ENCODE measurements around the gene DYNLT1.
"Not testable (repeated sequence)": the region's sequence is repeated elsewhere in the genome, so short reads cannot be mapped to it uniquely, and the experiment has no call there.

The DYNLT1 gene

GRCh38 chr6:158611541-158612370, 32.8 kb downstream of the DYNLT1 start:
- H3K4me2 ChIP-seq = no peak overlapping the region
- H3K27me3 ChIP-seq = no peaks in the 10 kb centered on the region
- TF ChIP-seq Cebpa-rat (IDR thresholded peaks at IDR 0.05) = no peak
- 0 out of 2 replicates have a peak, but pooled peaks cover 16% of the 10 kb centered on the region for H4K20me1 ChIP-seq
- no peak overlapping the region for H3K9ac ChIP-seq
- no peaks in the 10 kb centered on the region for H3K4me1 ChIP-seq
- H3K36me3 ChIP-seq = peaks cover 73% of the 10 kb centered on the region
- no peak overlapping the region for H3K27ac ChIP-seq
- no peak overlapping the region for H3K4me3 ChIP-seq
- peaks cover 15% of the 10 kb centered on the region; the same call in 1 of the 2 replicates for H3K9me3 ChIP-seq

GRCh38 chr6:158611039-158611438, 33.5 kb downstream of the DYNLT1 start:
- Histone ChIP-seq H3K9me3 (peaks cover 15% of the 10 kb centered on the region; the same call in 1 of the 2 replicates), H3K27me3 (no peaks in the 10 kb centered on the region), H3K9ac (no peak overlapping the region), H3K4me1 (no peaks in the 10 kb centered on the region), H4K20me1 (0 out of 2 replicates have a peak, but pooled peaks cover 16% of the 10 kb centered on the region), H3K36me3 (peaks cover 80% of the 10 kb centered on the region), H3K4me2 (no peak overlapping the region), H3K4me3 (no peak overlapping the region), H3K27ac (no peak overlapping the region)
- TF ChIP-seq Cebpa-rat (IDR thresholded peaks at IDR 0.05) = no peak

DNA sequence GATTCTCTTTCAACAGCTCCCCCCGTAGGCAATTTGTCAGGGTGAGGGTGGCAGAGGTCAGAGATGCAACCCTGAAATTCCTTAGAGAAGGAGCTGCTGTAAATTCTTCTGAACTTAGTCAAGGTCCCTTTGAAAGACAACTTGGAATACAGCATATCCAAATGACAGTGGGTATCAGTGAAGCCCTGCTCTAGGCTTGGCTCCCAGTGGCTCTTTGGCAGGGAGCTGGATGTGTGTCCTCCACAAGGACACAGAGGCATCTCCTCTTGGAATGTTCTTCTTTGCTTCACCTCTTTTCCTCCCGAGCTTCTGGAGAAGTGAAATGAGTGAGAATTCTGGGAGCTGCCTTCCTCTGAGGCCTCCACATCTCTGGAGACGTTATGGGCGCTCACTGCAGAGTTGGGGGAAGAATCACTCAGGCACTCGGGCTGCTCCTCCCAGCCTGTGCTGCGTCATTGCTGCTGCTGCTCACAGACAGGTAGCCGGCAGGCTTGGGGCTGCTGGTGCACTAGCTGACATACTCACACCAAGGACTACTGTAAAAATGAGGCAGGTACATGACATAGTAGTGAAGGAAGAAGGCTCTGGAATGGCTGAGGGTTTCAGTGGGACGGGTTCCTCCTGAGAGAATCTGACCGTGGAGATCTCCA, 34.1 kb downstream of the DYNLT1 start:
- H3K4me3 ChIP-seq = no peak overlapping the region
- 0 out of 2 replicates have a peak, but pooled peaks cover 16% of the 10 kb centered on the region for H4K20me1 ChIP-seq
- no peaks in the 10 kb centered on the region for H3K4me1 ChIP-seq
- TF ChIP-seq Cebpa-rat (IDR thresholded peaks at IDR 0.05) = no peak
- peaks cover 10% of the 10 kb centered on the region; the same call in 1 of the 2 replicates for H3K9me3 ChIP-seq
- H3K27me3 ChIP-seq = no peaks in the 10 kb centered on the region
- no peak overlapping the region for H3K27ac ChIP-seq
- H3K9ac ChIP-seq = no peak overlapping the region
- H3K36me3 ChIP-seq = peaks cover 81% of the 10 kb centered on the region
- no peak overlapping the region for H3K4me2 ChIP-seq

GRCh38 chr6:158609455-158610155, 34.9 kb downstream of the DYNLT1 start:
- Histone ChIP-seq H3K27ac (no peak overlapping the region), H3K27me3 (no peaks in the 10 kb centered on the region), H4K20me1 (0 out of 2 replicates have a peak, but pooled peaks cover 16% of the 10 kb centered on the region), H3K4me3 (no peak overlapping the region), H3K4me1 (no peaks in the 10 kb centered on the region), H3K4me2 (no peak overlapping the region), H3K36me3 (peaks cover 76% of the 10 kb centered on the region), H3K9ac (no peak overlapping the region), H3K9me3 (peaks cover 2% of the 10 kb centered on the region; the same call in 1 of the 2 replicates)
- no peak for TF ChIP-seq Cebpa-rat (IDR thresholded peaks at IDR 0.05)

DNA sequence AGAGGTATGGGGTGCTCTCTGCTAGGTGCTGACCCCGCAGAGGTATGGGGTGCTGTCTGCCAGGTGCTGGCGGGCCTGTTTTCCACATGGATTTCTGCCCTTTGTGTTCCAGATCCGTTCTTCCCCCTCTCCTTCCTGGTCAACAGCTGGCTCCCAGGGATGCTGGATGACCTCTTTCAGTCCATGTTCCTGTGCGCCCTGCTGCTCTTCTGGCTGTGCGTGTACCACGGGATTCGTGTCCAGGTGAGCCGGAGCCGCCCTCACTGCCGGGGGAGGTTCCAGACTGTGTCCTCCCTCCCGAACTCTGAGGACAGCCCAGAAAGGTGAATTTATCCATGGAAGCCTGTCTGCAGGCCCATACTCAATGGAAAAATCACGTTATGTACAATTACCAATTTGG, 36.3 kb downstream of the DYNLT1 start:
- H3K4me3 ChIP-seq = no peak overlapping the region
- no peaks in the 10 kb centered on the region for H3K4me1 ChIP-seq
- H3K27me3 ChIP-seq = no peaks in the 10 kb centered on the region
- H3K4me2 ChIP-seq = no peak overlapping the region
- no peaks in the 10 kb centered on the region for H3K9me3 ChIP-seq
- H3K27ac ChIP-seq = no peak overlapping the region
- H4K20me1 ChIP-seq = peaks cover 25% of the 10 kb centered on the region; the same call in 1 of the 2 replicates
- H3K9ac ChIP-seq = no peak overlapping the region
- no peak for TF ChIP-seq Cebpa-rat (IDR thresholded peaks at IDR 0.05)
- H3K36me3 ChIP-seq = peaks cover 80% of the 10 kb centered on the region

DNA sequence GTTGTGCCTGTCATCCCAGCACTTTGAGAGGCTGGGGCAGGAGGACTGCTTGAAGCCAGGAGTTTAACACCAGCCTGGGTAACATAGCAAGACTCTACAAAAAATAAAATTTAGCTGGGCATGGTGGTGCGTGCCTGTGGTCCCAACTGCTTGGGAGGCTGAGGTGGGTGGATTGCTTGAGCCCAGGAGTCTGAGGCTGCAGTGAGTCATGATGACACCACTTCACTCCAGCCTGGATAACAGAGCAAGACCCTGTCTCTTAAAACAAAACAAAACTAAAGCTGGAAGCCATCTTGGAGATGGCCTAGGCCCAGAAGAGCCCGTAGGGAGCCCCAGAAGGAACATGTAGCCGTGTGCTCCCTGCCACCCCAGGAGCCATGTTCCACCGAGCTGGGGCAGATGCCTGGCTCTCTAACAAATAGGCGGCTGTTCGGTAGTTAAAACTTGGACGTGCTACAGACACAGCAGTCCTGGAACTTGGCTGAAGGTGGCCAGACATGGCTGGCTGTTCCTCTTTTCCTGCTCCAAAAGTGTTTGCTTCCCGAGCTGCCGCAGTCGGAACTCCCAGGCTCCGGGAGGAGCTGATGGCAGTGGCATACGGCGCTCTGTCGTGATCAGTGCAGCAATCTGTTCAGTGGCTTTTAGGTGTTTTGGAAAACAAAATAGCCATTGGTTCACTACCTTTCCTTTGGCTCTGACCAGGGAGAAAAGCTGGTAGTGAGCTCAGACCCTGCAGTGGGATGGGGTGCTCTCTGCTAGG, 37.0 kb downstream of the DYNLT1 start:
- Histone ChIP-seq H3K4me1 (no peaks in the 10 kb centered on the region), H3K9ac (no peak overlapping the region), H3K27ac (no peak overlapping the region), H3K4me3 (no peak overlapping the region), H3K36me3 (peaks cover 80% of the 10 kb centered on the region), H3K27me3 (no peaks in the 10 kb centered on the region), H3K4me2 (no peak overlapping the region), H3K9me3 (no peaks in the 10 kb centered on the region), H4K20me1 (peaks cover 25% of the 10 kb centered on the region; the same call in 1 of the 2 replicates)
- no peak for TF ChIP-seq Cebpa-rat (IDR thresholded peaks at IDR 0.05)

DNA sequence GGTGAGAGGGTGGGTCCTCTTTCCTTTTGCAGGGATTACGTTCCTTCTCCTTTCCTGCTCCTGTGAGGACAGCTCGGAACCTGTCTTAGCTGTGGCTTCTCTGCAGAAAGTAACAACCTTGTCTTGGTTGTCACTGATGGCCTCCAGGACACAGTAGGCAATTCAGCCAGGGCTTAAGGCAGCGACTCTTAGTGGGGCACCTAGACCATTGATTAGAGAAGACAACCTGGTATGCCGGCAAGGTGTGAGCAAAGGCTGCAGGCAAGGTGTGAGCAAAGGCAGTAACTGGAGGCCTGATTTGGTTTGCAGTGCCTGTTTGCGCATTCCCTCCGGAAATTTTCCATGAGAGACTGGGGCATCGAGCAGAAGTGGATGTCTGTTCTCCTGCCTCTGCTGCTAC, 37.6 kb downstream of the DYNLT1 start:
- H3K4me3 ChIP-seq = no peak overlapping the region
- H3K36me3 ChIP-seq = peaks cover 75% of the 10 kb centered on the region
- no peak overlapping the region for H3K9ac ChIP-seq
- no peaks in the 10 kb centered on the region for H3K27me3 ChIP-seq
- H3K27ac ChIP-seq = no peak overlapping the region
- H3K4me1 ChIP-seq = no peaks in the 10 kb centered on the region
- TF ChIP-seq Cebpa-rat (IDR thresholded peaks at IDR 0.05) = no peak
- no peaks in the 10 kb centered on the region for H3K9me3 ChIP-seq
- H3K4me2 ChIP-seq = no peak overlapping the region
- peaks cover 25% of the 10 kb centered on the region; the same call in 1 of the 2 replicates for H4K20me1 ChIP-seq

DNA sequence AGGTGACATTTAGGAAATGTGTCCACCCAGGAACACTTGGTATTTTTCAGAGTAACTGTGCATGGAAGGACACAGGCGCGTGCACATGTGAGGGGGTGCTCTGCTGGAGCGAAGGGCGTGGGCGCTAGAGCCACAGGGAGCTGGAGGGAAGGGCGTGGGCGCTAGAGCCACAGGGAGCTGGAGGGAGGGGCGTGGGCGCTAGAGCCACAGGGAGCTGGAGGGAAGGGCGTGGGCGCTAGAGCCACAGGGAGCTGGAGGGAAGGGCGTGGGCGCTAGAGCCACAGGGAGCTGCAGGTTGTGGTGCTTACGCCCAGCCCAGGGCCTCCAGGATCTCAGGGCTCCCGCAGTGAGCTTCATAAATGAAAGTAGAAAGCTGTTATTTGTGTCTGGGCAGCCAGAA, 38.5 kb downstream of the DYNLT1 start:
- not testable (repeated sequence) for H3K9ac ChIP-seq, H3K27me3 ChIP-seq, H3K27ac ChIP-seq, H3K4me3 ChIP-seq, H3K4me1 ChIP-seq, H3K9me3 ChIP-seq, H3K4me2 ChIP-seq
- Histone ChIP-seq H3K36me3 (peaks cover 73% of the 10 kb centered on the region), H4K20me1 (peaks cover 16% of the 10 kb centered on the region; the same call in 1 of the 2 replicates)

DNA sequence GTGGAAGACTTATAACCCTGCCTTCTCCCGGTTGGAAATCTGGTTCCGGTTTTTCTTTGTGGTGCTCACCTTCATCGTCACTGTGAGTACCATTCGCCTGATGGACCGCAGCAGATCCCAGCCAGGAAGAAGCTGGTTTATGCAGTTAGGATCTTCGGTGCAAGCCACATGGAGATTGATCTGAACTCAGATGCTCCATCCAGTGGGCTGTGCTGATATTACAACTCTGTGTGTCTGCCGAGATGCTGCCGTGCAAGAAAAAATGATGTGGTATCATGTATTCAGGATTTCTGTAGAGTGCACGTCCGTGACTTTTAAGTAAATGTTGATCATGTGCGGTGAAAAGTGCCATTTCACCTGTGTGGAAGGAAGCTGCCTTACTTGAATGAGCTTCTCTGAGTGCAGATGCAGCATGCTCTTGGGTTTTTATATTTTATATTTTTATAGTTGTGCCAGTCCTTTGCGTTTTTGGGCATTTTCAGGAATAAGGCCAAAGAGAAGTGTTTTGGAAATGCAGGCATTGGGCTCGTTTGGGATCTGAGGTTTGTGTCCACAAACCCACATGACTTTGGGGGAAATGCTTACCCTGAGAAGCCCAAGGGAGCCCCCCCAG, 39.2 kb downstream of the DYNLT1 start:
- H3K4me2 ChIP-seq = no peak overlapping the region
- no peak overlapping the region for H3K9ac ChIP-seq
- H4K20me1 ChIP-seq = peaks cover 12% of the 10 kb centered on the region; the same call in 1 of the 2 replicates
- no peak overlapping the region for H3K27ac ChIP-seq
- peaks cover 70% of the 10 kb centered on the region for H3K36me3 ChIP-seq
- TF ChIP-seq Cebpa-rat (IDR thresholded peaks at IDR 0.05) = no peak
- H3K4me3 ChIP-seq = no peak overlapping the region
- H3K9me3 ChIP-seq = no peaks in the 10 kb centered on the region
- no peaks in the 10 kb centered on the region for H3K27me3 ChIP-seq
- no peaks in the 10 kb centered on the region for H3K4me1 ChIP-seq
